NCI-H2196 (cell line): ENCODE data around the gene MRPS30.
"Not testable (repeated sequence)": the region's sequence is repeated elsewhere in the genome, so short reads cannot be mapped to it uniquely, and the experiment has no call there.

Source experiments
- DNase-seq: peaks from one replicate; lab custom pipeline; 2025; ENCODE audit not compliant: unreplicated experiment; lab: John Stamatoyannopoulos, UW

MRPS30 gene

GRCh38 chr5:44814761-44815160, 6.0 kb downstream of the MRPS30 start:
- DNase-seq, result no peak

GRCh38 chr5:44821164-44821563, 12.4 kb downstream of the MRPS30 start:
- peak; percentile 3 for DNase-seq

GRCh38 chr5:44824662-44825061, 15.9 kb downstream of the MRPS30 start:
- DNase-seq, result not testable (repeated sequence)

- DNase-seq, result no peak
These were observed 18.9 kb downstream of the MRPS30 start for GRCh38 chr5:44827681-44828080.

GRCh38 chr5:44828719-44829118, 20.0 kb downstream of the MRPS30 start:
- DNase-seq, result no peak

- DNase-seq, result no peak
These were observed 22.2 kb downstream of the MRPS30 start for GRCh38 chr5:44830951-44831350.

DNA sequence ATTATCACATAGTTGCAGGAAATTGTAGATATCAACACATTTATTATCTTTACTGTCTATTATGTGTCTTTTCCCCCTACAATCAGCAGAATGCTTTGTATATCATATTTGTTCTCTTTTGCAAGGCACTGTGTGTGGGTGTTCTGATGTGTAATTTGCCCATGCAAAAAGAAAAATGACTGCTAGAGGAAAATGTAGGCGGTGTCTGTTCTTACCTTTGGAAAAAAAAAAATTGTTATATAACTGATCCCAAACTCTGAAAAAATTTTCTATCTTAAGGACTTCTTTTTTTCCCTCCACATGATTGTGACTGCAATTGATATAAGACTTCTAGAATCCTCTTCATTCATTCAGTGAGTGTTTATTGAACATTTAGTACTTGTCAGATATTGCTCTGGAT, 24.5 kb downstream of the MRPS30 start:
- DNase-seq, result no peak

DNA sequence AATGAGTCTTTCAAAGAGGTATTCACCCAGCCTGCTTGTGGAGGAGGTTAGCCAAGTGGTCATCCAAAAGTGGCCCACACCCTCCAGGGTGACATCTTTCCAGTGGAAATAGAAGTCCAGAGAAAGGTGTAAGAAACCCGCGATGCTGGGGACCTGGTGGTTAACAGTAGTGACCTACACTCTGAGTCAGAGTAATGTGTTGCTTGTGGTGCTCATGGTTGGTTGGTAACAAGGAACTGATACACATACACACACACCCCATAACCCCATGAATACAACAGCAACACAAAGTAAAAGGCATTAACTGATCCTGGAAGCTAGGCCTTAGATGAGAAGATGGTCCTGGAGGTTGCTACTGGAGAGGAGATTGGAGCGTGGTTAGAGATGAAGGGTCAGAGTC, 26.9 kb downstream of the MRPS30 start:
- DNase-seq, result no peak

GRCh38 chr5:44839018-44839681, 30.4 kb downstream of the MRPS30 start:
- DNase-seq, result no peak

DNA sequence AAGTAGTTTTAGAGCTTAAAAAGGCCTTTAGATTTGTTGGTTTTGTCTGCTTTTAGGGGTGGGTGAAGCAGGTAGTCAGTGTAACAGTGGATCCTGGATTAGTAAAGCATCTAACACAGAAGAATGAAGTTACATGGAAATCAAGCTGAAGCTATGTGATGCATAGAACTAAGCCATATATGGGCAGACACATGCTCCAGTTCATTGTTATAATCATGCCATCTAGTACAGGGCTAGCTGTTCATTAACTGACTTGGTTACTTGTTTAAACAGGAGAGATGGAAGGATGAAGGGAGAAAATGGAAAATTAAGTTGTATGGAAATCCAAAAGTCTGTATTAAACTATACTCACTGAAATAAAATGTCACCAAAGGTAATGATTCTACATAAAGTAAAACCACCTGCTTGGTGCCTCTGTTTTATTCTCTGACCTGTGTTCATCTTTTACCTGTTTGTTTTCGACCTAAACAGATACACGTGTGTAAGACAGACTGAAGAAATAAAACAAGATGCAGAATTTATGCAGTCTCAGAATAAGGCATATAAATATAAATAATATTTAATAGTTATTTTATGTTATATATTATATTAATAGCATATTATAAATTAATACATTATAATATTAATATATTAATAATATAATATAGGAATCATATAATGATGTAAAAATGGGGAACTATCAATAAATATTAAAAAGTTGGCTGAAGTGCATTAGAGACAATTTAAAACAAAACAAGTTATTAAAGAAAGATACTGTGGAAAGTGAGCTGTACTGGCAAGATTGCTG, 33.9 kb downstream of the MRPS30 start:
- DNase-seq, result no peak

- DNase-seq, result no peak
These were observed 36.0 kb downstream of the MRPS30 start for GRCh38 chr5:44844744-44845143.

DNA sequence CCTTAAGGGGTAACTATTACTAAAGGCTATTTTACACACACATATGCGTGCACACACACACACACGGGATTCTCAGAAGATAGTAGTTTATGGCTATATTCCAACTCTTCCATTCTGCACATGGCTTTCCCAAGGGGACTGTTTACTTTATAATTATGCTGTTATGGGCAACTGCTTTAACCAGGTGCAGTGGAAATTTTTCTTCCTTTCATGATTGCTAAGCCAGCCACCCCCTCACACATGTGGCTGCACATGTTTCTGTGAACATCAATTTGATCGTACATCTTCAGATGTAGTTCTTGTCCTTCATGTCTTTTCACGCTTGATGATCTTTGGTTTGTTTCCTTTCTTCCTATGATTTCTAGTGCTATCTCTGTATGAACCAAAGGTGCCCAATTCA, 37.0 kb downstream of the MRPS30 start:
- DNase-seq, result no peak

GRCh38 chr5:44847206-44847852, 38.6 kb downstream of the MRPS30 start:
- no peak for DNase-seq

GRCh38 chr5:44860267-44860666, 51.5 kb downstream of the MRPS30 start:
- no peak for DNase-seq

DNA sequence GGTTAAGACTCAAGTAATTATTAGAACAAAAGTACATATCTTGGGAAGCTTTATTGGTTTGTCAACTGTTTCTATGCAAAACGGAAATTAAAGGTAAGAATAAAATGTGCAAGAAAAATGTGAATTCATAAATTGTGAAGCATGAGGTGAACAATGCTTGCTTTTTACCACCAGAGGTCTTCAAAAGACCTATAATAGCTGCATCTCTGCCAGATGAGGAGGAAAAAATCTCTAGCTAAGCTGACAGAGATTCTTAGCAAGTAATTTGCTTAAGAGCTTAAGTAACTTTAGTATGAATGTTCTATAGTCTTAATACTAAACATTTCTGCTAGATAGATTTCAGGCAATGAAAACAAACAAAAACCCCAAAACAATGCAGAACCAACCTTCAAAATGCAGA, 54.1 kb downstream of the MRPS30 start:
- DNase-seq, result no peak
